HUES6 (cell line): ENCODE measurements around the gene NR5A1.
A peak's percentile ranks its signal among the peaks of the same experiment; 100 is the strongest.

ENCODE experiments used
- H3K27ac ChIP-seq: 2 replicates; pipeline ENCODE4 v1.7.0; 2013; ENCODE audit warnings: low read depth, mild to moderate bottlenecking, low read length, inconsistent platforms
- H3K27me3 ChIP-seq: 2 replicates; pipeline ENCODE4 v1.6.1; 2013; ENCODE audit warnings: low read length; ENCODE audit not compliant: control insufficient read depth, insufficient read depth
- H3K36me3 ChIP-seq: 2 replicates; pipeline ENCODE4 v1.6.1; 2013; ENCODE audit warnings: low read length; ENCODE audit not compliant: control insufficient read depth, insufficient read depth
- H3K4me1 ChIP-seq: 2 replicates; pipeline ENCODE4 v1.6.1; 2013; ENCODE audit warnings: low read length; ENCODE audit not compliant: control insufficient read depth, insufficient read depth
- H3K4me3 ChIP-seq: 2 replicates; pipeline ENCODE4 v1.5.1; 2013; ENCODE audit warnings: low read depth, low read length
- H3K9ac ChIP-seq: one replicate; pipeline ENCODE4 v1.6.1; 2013; ENCODE audit warnings: mild to moderate bottlenecking, low read length
- H3K9me3 ChIP-seq: 2 replicates; pipeline ENCODE4 v1.6.1; 2013; ENCODE audit warnings: low read depth, low read length; ENCODE audit not compliant: control insufficient read depth, insufficient read depth

The NR5A1 gene

GRCh38 chr9:124457079-124457886 lies 49.9 kb downstream of the NR5A1 start:
- Histone ChIP-seq H3K4me3 (no peak overlapping the region), H3K36me3 (no peaks in the 10 kb centered on the region), H3K9ac (no peak overlapping the region), H3K9me3 (peaks cover 2% of the 10 kb centered on the region; the same call in 1 of the 2 replicates), H3K27me3 (peaks cover 21% of the 10 kb centered on the region), H3K27ac (no peak overlapping the region), H3K4me1 (peaks cover 9% of the 10 kb centered on the region; the same call in 1 of the 2 replicates)

GRCh38 chr9:124456341-124457078 lies 50.7 kb downstream of the NR5A1 start:
- Histone ChIP-seq H3K27ac (no peak overlapping the region), H3K27me3 (peaks cover 29% of the 10 kb centered on the region), H3K9ac (no peak overlapping the region), H3K4me3 (no peak overlapping the region), H3K36me3 (no peaks in the 10 kb centered on the region), H3K9me3 (peaks cover 2% of the 10 kb centered on the region; the same call in 1 of the 2 replicates), H3K4me1 (peaks cover 11% of the 10 kb centered on the region; the same call in 1 of the 2 replicates)

- Histone ChIP-seq H3K4me3 (no peak overlapping the region), H3K27me3 (peaks cover 36% of the 10 kb centered on the region), H3K36me3 (no peaks in the 10 kb centered on the region), H3K9me3 (peaks cover 2% of the 10 kb centered on the region; the same call in 1 of the 2 replicates), H3K4me1 (peaks cover 18% of the 10 kb centered on the region), H3K27ac (no peak overlapping the region), H3K9ac (no peak overlapping the region)
Observed at GRCh38 chr9:124455820-124456219, 51.4 kb downstream of the NR5A1 start.

GRCh38 chr9:124454791-124455443 lies 52.3 kb downstream of the NR5A1 start:
- peaks cover 2% of the 10 kb centered on the region; the same call in 1 of the 2 replicates for H3K9me3 ChIP-seq
- no peak overlapping the region for H3K27ac ChIP-seq
- H3K36me3 ChIP-seq, result no peaks in the 10 kb centered on the region
- H3K9ac ChIP-seq, result no peak overlapping the region
- H3K4me1 ChIP-seq, result peaks cover 24% of the 10 kb centered on the region
- H3K27me3 ChIP-seq, result peaks cover 41% of the 10 kb centered on the region
- no peak overlapping the region for H3K4me3 ChIP-seq

- H3K4me1 ChIP-seq, result peaks cover 24% of the 10 kb centered on the region
- H3K9ac ChIP-seq, result no peak overlapping the region
- H3K36me3 ChIP-seq, result no peaks in the 10 kb centered on the region
Observed at GRCh38 chr9:124454296-124454695, 52.9 kb downstream of the NR5A1 start.

GRCh38 chr9:124453586-124454191 lies 53.5 kb downstream of the NR5A1 start:
- H3K36me3 ChIP-seq, result no peaks in the 10 kb centered on the region
- peaks cover 2% of the 10 kb centered on the region; the same call in 1 of the 2 replicates for H3K9me3 ChIP-seq
- peaks cover 24% of the 10 kb centered on the region for H3K4me1 ChIP-seq
- peak overlapping the region; percentile 46 for H3K4me3 ChIP-seq
- H3K27ac ChIP-seq, result no peak overlapping the region
- no peak overlapping the region for H3K9ac ChIP-seq
- H3K27me3 ChIP-seq, result peaks cover 41% of the 10 kb centered on the region

More at GRCh38 chr9:124454296-124454695, 52.9 kb downstream of the NR5A1 start:
- Histone ChIP-seq H3K4me3 (no peak overlapping the region), H3K27me3 (peaks cover 41% of the 10 kb centered on the region), H3K9me3 (peaks cover 2% of the 10 kb centered on the region; the same call in 1 of the 2 replicates), H3K27ac (no peak overlapping the region)

- Histone ChIP-seq H3K36me3 (no peaks in the 10 kb centered on the region), H3K27me3 (peaks cover 41% of the 10 kb centered on the region), H3K9ac (no peak overlapping the region), H3K4me1 (peaks cover 24% of the 10 kb centered on the region), H3K4me3 (peak overlapping the region; percentile 46), H3K9me3 (peaks cover 2% of the 10 kb centered on the region; the same call in 1 of the 2 replicates), H3K27ac (no peak overlapping the region)
Observed at GRCh38 chr9:124452841-124453585, 54.2 kb downstream of the NR5A1 start.

GRCh38 chr9:124452326-124452725 lies 54.9 kb downstream of the NR5A1 start:
- no peak overlapping the region for H3K27ac ChIP-seq
- H3K9ac ChIP-seq, result no peak overlapping the region
- H3K9me3 ChIP-seq, result peaks cover 2% of the 10 kb centered on the region; the same call in 1 of the 2 replicates
- H3K4me1 ChIP-seq, result peaks cover 24% of the 10 kb centered on the region
- peaks cover 41% of the 10 kb centered on the region for H3K27me3 ChIP-seq
- H3K36me3 ChIP-seq, result no peaks in the 10 kb centered on the region
- H3K4me3 ChIP-seq, result no peak overlapping the region

- H3K4me1 ChIP-seq, result peaks cover 14% of the 10 kb centered on the region
- no peak overlapping the region for H3K27ac ChIP-seq
- H3K9ac ChIP-seq, result no peak overlapping the region
- H3K27me3 ChIP-seq, result peaks cover 41% of the 10 kb centered on the region
- H3K4me3 ChIP-seq, result peak overlapping the region; percentile 60
- H3K36me3 ChIP-seq, result no peaks in the 10 kb centered on the region
- peaks cover 2% of the 10 kb centered on the region; the same call in 1 of the 2 replicates for H3K9me3 ChIP-seq
Observed at GRCh38 chr9:124450931-124451661, 56.1 kb downstream of the NR5A1 start.
